ENCODE measurements around the gene RPGRIP1L. TPM values are rescaled to one million over a fixed set of nuclear protein-coding genes. Genes with fewer than 3 reads are reported as not detected.
"Not testable (repeated sequence)": the region's sequence is repeated elsewhere in the genome, so short reads cannot be mapped to it uniquely, and the experiment has no call there.

Gene RPGRIP1L
- total RNA-seq, 2 donors from 2014 or later, result 6.0 to 7.7 TPM

DNA sequence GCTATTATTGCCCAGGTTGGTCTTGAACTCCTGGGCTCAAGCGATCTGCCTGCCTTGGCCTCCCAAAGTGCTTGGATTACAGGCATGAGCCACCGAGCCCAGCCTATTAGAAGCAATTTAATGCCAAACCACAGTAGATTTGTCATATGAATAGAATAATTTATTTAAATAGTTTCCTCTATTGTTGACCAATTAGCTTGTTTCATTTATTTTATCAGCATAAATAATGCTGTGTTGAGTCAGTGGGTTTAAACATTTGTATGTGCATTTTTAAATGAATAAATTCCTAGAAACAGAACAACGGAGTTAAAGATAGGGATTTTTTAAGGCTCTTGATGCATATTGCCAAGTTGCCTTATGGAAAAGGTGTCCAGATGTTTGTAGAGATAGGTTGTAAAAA is 27.0 kb upstream of the RPGRIP1L start:
- Mint-ChIP-seq H3K27me3 (no peaks in the 10 kb centered on the region), H3K36me3 (ENCODE audit: low read depth) (no peaks in the 10 kb centered on the region), H3K27ac (no peak overlapping the region), H3K9me3 (no peaks in the 10 kb centered on the region), H3K4me1 (peaks cover 16% of the 10 kb centered on the region), H3K4me3 (no peak overlapping the region)
- no peak for ATAC-seq (replicated peaks)

DNA sequence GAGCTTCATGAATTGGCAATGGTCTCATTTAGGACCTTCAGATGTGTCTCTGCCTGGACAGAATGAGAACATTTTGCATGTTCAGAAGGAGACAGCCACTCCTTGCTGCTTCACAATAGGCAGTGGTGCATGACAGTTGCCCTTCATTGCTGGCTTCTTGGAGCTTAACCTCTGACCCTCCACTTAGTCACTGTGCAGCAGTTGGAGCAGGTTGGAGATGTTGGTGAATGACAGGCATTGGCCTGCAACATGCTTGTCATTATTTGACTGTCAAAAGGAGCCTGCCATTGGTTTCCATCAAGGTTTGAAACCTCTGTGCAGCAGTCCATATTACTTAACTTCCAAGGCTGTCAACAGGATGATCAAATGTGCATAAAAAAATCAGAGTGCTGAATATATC is 23.0 kb upstream of the RPGRIP1L start:
- Mint-ChIP-seq H3K4me3 (no peak overlapping the region), H3K27ac (no peak overlapping the region), H3K36me3 (ENCODE audit: low read depth) (no peaks in the 10 kb centered on the region), H3K27me3 (no peaks in the 10 kb centered on the region), H3K9me3 (no peaks in the 10 kb centered on the region), H3K4me1 (peaks cover 13% of the 10 kb centered on the region)
- no peak for ATAC-seq (replicated peaks)

DNA sequence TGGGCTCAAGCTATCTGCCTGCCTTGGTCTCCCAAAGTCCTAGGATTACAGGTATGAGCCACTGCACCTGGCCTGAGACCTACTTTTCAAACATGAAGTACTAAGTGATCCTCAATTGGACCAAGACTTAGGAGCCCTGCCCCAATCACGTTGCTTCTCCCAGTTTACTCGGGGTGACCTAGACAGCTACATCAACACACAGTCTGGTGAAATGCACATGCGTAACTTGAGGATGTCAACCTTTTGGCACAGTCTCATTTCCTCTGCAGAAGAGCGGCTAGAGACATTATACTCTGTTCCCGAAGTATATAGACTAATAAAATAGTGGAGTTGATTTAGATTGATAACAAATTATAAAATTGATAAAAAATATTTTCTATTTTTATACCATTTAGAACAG is 17.4 kb upstream of the RPGRIP1L start:
- Mint-ChIP-seq H3K36me3 (ENCODE audit: low read depth) (no peaks in the 10 kb centered on the region), H3K4me1 (peaks cover 8% of the 10 kb centered on the region), H3K4me3 (no peak overlapping the region), H3K27me3 (no peaks in the 10 kb centered on the region), H3K27ac (no peak overlapping the region), H3K9me3 (no peaks in the 10 kb centered on the region)
- ATAC-seq (replicated peaks), result no peak

DNA sequence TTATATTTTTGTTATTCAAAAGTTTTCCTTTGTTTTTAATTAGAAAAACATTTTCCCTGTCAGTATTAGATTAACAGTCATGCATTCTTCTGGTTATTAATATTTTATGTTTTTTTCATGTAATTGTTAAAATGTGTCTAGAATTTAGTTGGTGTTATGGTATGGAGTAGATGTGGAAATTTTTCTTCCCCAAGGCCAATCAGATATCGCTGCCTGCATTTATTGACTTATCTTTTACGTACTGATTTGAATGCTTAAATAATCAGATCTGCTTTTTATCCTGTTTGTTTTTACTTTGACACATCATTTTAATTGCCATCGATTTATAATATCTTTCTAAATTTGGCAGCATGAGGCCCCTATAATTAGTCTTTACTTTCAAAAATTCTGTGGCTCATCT is 13.9 kb upstream of the RPGRIP1L start:
- Mint-ChIP-seq H3K4me3 (no peak overlapping the region), H3K36me3 (ENCODE audit: low read depth) (no peaks in the 10 kb centered on the region), H3K4me1 (peaks cover 11% of the 10 kb centered on the region), H3K27me3 (no peaks in the 10 kb centered on the region), H3K27ac (no peak overlapping the region), H3K9me3 (no peaks in the 10 kb centered on the region)
- no peak for ATAC-seq (replicated peaks)

DNA sequence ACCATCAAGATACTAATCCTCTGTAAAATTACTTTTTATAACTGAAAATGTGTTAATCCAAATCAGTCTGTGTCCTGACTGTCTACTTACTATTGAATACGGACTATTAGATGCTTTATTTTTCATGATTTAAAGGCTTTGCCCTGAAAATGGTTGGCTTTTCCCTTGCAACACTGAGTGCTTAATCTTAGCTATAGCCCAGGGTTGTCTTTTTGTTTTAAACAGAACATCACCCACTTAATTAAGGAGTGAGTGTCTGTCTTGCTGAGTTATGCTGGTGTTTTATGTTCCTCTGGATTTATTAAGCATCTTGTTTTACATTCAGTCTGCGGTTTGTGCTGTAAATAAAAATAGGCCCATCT is 11.3 kb upstream of the RPGRIP1L start:
- Mint-ChIP-seq H3K4me1 (peaks cover 11% of the 10 kb centered on the region), H3K27me3 (no peaks in the 10 kb centered on the region), H3K9me3 (no peaks in the 10 kb centered on the region), H3K36me3 (ENCODE audit: low read depth) (no peaks in the 10 kb centered on the region), H3K27ac (no peak overlapping the region), H3K4me3 (no peak overlapping the region)
- no peak for ATAC-seq (replicated peaks)

DNA sequence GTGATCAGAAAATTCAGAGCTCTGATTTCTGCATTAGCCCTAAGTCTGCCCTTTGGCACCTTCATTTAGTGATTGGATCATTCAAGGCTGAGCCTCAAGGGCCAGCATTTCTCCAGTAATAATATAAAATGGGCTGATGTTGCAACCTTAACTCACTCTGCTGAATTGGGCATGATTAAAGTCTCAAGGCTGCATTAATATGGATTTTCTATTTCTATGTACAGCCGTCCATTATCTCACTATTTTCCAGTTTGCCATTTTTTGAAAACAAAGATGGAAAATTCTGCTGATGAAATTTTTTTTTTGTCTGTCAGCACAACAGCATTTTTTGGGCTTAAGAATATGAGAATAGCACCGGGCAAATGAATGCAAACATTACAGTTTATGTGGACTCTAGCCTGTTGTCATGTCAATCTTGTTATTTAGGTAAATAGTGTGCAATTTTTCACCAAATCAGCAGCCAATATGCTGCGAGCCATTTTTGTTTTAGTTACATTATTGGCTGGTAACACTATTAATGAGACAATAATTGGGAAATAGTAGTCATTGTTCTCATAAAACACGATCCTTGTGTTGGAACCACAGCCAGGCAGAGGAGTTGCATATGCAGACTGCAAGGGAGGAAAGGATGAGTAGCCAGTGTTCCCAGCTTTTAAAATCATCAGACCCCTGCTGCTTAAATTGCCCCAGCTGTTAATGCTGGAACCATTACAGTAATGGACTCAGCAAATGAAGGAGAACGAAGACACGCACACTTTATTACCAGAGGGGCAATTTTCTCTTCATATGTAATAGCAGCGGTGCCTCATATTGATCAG is 10.8 kb upstream of the RPGRIP1L start:
- no peak for ATAC-seq (replicated peaks)
- H3K27ac Mint-ChIP-seq, result no peak overlapping the region
- H3K27me3 Mint-ChIP-seq, result no peaks in the 10 kb centered on the region
- H3K9me3 Mint-ChIP-seq, result no peaks in the 10 kb centered on the region
- no peak overlapping the region for H3K4me3 Mint-ChIP-seq
- peaks cover 11% of the 10 kb centered on the region for H3K4me1 Mint-ChIP-seq
- no peaks in the 10 kb centered on the region for H3K36me3 Mint-ChIP-seq (ENCODE audit: low read depth)

DNA sequence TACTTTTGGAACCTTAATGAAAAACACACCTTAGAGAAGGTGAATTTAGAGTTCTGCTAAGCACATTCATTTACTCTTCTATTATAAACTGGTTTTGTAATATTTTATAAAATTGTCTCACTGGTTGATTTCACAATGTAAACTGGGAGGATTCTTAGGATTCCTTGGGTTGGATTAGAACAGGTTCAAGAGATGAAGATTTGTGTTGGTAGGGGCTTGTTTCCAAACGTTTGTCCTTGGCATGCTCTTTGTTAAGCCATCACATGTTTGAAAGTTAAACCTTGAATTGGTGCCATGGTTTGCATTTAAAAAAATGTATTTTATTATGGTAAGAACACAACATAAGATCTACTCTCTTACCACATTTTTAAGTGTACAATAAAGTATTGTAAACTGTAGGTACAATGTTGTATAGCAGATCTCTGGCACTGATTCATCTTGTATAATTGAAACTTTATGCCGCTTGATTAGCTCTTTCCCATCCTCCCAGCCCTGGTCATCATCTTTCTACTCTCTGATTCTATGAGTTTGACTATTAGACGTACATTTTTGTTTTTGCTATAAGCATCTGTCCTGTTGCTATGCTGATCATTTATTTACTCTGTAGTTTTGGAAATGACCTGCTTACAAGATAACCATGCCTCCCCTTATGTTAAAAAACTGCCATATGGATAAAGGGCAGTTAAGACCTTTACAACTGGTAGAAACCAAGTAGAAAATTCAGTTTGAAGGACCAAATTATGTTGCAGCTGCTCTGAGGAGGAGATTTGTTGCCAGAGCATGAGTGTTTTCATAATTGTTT is 9.9 kb upstream of the RPGRIP1L start:
- Mint-ChIP-seq H3K4me3 (no peak overlapping the region), H3K27me3 (no peaks in the 10 kb centered on the region), H3K36me3 (ENCODE audit: low read depth) (no peaks in the 10 kb centered on the region), H3K4me1 (peaks cover 11% of the 10 kb centered on the region), H3K27ac (no peak overlapping the region), H3K9me3 (no peaks in the 10 kb centered on the region)
- no peak for ATAC-seq (replicated peaks)

DNA sequence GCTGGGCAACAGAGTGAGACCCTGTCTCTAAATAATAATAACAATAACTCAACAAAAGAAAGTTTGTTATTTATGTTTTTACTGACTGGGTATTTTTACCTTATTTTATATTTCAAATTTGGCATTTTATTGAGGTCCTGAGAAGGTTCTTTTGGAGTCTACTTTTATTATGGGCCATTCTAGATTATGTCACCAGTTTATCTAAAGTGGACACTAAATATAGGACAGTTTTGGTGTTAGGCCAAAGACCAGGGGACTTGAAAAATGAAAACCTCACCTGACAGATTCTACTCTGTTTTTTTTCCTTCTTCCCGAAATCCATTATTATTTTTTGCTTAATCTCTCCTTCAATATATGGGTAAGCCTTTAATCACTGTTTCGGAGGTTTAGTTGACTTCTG is 8.4 kb upstream of the RPGRIP1L start:
- Mint-ChIP-seq H3K4me3 (no peak overlapping the region), H3K4me1 (peaks cover 19% of the 10 kb centered on the region), H3K27me3 (no peaks in the 10 kb centered on the region), H3K9me3 (no peaks in the 10 kb centered on the region), H3K36me3 (ENCODE audit: low read depth) (peaks cover 6% of the 10 kb centered on the region), H3K27ac (no peak overlapping the region)
- no peak for ATAC-seq (replicated peaks)

DNA sequence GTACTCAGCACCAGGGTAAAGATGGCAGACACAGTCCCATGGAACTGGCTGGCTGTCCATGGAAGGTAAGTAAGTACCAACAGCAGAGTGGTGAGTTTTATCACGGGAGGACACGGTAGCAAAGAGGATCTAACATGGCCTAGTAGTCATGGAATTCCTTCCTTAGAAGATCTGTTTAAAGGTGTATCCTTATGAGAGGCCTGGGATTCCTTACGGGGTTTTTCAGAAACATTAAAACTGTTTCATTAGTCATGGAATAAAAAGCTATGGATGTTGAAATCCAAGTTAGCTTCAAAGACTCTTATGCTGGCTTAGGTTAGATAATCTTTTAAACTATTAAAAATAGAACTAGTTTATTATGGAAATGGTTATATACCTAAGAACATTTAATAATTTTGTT is 7.7 kb upstream of the RPGRIP1L start:
- no peak for ATAC-seq (replicated peaks)
- no peaks in the 10 kb centered on the region for H3K9me3 Mint-ChIP-seq
- no peak overlapping the region for H3K4me3 Mint-ChIP-seq
- H3K4me1 Mint-ChIP-seq, result peaks cover 19% of the 10 kb centered on the region
- no peaks in the 10 kb centered on the region for H3K27me3 Mint-ChIP-seq
- peaks cover 6% of the 10 kb centered on the region for H3K36me3 Mint-ChIP-seq (ENCODE audit: low read depth)
- no peak overlapping the region for H3K27ac Mint-ChIP-seq

DNA sequence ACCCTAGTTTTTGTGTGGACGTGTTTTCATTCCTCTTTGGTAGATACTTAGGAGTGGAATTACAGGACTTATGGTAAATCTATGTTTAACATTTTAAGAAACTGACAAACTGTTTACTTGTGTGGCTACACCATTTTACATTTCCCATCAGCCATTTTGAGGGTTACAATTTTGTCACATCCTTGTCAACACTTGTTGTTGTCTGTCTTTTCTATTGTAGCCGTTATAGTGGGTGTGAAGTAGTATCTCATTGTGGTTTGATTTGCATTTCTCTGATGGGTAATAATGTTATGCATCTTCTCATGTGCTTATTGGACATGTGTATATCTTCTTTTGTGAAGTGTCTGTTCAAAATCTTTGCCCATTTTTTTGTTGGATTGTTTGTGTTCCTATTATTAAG is 4.8 kb upstream of the RPGRIP1L start:
- Mint-ChIP-seq H3K36me3 (ENCODE audit: low read depth) (peaks cover 6% of the 10 kb centered on the region), H3K27me3 (no peaks in the 10 kb centered on the region), H3K9me3 (no peaks in the 10 kb centered on the region), H3K4me1 (peaks cover 17% of the 10 kb centered on the region), H3K27ac (no peak overlapping the region), H3K4me3 (no peak overlapping the region)
- no peak for ATAC-seq (replicated peaks)

DNA sequence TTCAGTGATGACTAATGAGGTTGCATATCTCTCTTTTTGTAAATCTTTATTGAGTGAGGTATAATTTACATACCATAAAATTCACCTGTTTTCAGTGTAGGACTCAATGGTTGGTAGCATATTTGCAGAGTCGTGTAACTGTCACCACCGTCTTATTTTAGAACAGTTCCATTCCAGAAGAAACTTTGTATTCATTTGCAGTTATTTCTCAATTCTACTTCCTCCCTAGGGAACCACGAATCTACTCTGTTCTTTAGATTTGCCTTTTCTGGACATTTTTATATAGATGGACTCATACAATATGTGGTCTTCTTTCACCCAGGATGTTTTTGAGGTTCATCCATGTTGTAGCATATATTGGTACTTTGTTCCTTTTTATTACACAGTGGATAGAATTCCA is 4.0 kb upstream of the RPGRIP1L start:
- no peaks in the 10 kb centered on the region for H3K9me3 Mint-ChIP-seq

DNA sequence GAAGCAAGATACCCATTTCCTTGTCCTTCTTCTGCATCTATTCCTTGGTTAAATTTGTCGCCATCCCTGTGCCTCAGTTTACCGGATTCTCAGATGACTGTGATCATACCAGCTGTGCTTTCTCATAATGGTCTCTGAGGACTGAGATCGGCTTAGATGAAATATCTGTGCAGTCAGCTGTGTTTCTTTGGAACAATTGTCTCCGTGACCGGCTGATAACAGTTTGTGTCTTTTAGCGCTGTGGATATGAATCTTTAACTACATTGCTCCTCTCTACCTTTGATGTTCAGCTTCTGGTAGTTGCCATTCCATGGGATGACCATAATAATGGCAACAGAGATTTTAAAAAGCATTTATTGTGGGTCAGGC is 770 bp upstream of the RPGRIP1L start:
- Mint-ChIP-seq H3K9me3 (no peaks in the 10 kb centered on the region), H3K27ac (peak overlapping the region; percentile 93), H3K36me3 (ENCODE audit: low read depth) (peaks cover 6% of the 10 kb centered on the region), H3K27me3 (no peaks in the 10 kb centered on the region), H3K4me3 (peak overlapping the region; percentile 92), H3K4me1 (peaks cover 17% of the 10 kb centered on the region)
- ATAC-seq (replicated peaks), result no peak

More for the DNA sequence above, 4.0 kb upstream of the RPGRIP1L start:
- Mint-ChIP-seq H3K4me3 (no peak overlapping the region), H3K4me1 (peaks cover 17% of the 10 kb centered on the region), H3K27ac (no peak overlapping the region), H3K36me3 (ENCODE audit: low read depth) (peaks cover 6% of the 10 kb centered on the region), H3K27me3 (no peaks in the 10 kb centered on the region)
- no peak for ATAC-seq (replicated peaks)

DNA sequence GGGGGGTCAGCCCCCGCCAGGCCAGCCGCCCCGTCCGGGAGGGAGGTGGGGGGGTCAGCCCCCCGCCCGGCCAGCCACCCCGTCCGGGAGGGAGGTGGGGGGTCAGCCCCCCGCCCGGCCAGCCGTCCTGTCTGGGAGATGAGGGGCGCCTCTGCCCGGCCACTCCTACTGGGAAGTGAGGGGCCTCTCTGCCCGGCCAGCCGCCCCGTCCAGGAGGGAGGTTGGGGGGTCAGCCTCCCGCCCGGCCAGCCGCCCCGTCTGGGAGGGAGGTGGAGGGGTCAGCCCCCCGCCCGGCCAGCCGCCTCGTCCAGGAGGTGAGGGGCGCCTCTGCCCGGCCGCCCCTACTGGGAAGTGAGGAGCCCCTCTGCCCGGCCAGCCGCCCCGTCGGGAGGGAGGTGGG is 5.4 kb downstream of the RPGRIP1L start:
- not testable (repeated sequence) for H3K4me3 Mint-ChIP-seq; ATAC-seq (replicated peaks); H3K4me1 Mint-ChIP-seq; H3K27ac Mint-ChIP-seq; H3K27me3 Mint-ChIP-seq; H3K36me3 Mint-ChIP-seq (ENCODE audit: low read depth); H3K9me3 Mint-ChIP-seq

DNA sequence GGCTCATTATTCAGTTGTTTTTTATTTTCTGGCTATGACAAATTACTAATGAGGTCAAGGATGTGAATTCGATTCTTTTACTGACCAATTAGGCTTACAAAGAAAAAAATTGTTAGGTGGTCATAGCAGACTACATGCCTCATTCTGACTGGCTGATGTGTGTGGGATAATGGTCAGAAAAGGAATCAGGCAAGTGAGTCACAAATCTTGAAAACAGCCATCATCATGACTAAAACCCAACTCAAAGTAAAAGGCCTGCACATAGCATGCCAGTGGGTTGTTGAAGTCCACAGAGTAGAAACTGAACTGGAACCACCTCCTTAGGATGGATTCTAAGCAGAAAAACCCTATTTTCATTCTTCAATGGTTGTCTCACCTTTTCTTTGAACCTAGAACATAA is 8.6 kb downstream of the RPGRIP1L start:
- peak; percentile 96 for ATAC-seq (replicated peaks)
- H3K4me3 Mint-ChIP-seq, result no peak overlapping the region
- no peaks in the 10 kb centered on the region for H3K4me1 Mint-ChIP-seq
- peaks cover 6% of the 10 kb centered on the region for H3K36me3 Mint-ChIP-seq (ENCODE audit: low read depth)
- no peaks in the 10 kb centered on the region for H3K9me3 Mint-ChIP-seq
- no peak overlapping the region for H3K27ac Mint-ChIP-seq
- H3K27me3 Mint-ChIP-seq, result no peaks in the 10 kb centered on the region

DNA sequence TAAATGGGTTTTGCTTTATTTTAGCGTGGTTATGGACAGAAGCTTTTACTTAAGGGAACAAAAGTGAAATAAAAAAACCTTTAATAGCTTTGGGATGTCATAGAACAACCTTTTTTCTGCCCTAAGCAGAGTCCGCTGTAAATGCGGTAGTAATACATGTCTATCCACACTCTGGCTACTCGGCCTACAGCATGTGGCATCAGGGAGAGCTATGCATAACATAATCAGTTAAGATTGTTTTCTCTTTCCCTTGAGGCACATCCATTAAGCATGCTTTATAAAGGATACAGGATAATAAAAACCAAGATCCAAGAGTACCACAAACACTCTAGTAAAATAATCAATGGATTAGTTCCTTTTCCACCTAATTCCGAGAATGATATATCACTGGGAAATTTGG is 10.3 kb downstream of the RPGRIP1L start:
- H3K36me3 Mint-ChIP-seq (ENCODE audit: low read depth), result peaks cover 6% of the 10 kb centered on the region
- no peaks in the 10 kb centered on the region for H3K27me3 Mint-ChIP-seq
- no peak for ATAC-seq (replicated peaks)
- H3K4me1 Mint-ChIP-seq, result no peaks in the 10 kb centered on the region
- no peak overlapping the region for H3K4me3 Mint-ChIP-seq
- no peak overlapping the region for H3K27ac Mint-ChIP-seq
- H3K9me3 Mint-ChIP-seq, result no peaks in the 10 kb centered on the region

Data from activated T-helper 17 cell treated with anti-CD3 and anti-CD28 coated beads, Interleukin-2, amount 50 U/mL, for 72 hours (primary cell).